Lower lobe of right lung (tissue), 2 donors: ENCODE measurements around the gene ACSM4. TPM values are rescaled to one million over a fixed set of nuclear protein-coding genes. Genes with fewer than 3 reads are reported as not detected.

Source experiments
- ATAC-seq, 2 donors: fragments of 200-7000 bp; cut with Tn5 transposase; one replicate each; pipeline ENCODE4 v1.9.1; 2020 to 2022; ENCODE audit warnings: mild to moderate bottlenecking in 2 of 2, moderate library complexity in 2 of 2
- DNase-seq: peaks from one replicate; pipeline ENCODE4 v3.0.0-alpha.2; 2020
- H3K27ac ChIP-seq: fragments of 200-600 bp; one replicate; pipeline ENCODE4 v1.8.0; 2022
- H3K27me3 ChIP-seq: fragments of 200-600 bp; one replicate; pipeline ENCODE4 v1.8.0; 2022; ENCODE audit warnings: low read depth
- H3K36me3 ChIP-seq: fragments of 200-600 bp; one replicate; pipeline ENCODE4 v1.8.0; 2022; ENCODE audit warnings: mild to moderate bottlenecking
- H3K4me1 ChIP-seq: fragments of 200-600 bp; one replicate; pipeline ENCODE4 v1.8.0; 2022
- H3K4me3 ChIP-seq: fragments of 200-600 bp; one replicate; pipeline ENCODE4 v1.8.0; 2022; ENCODE audit warnings: mild to moderate bottlenecking
- H3K9me3 ChIP-seq: fragments of 200-600 bp; one replicate; pipeline ENCODE4 v1.8.0; 2022
- intact Hi-C: fragments of 100-400 bp; cut with DNase I; formaldehyde crosslinking; loops from one replicate; pipeline ENCODE4 v1.11.0; 2022
- total RNA-seq: library from RNA; stranded (reverse); fragmentation: NEBNext Ultra II Directional; extraction: Animal tissue kit (Norgen Biotek cat#: 25700); gene quantifications from one replicate; pipeline ENCODE4 v1.2.1, GENCODE V29; 2021
- TF ChIP-seq, protein P1 (sequence below): fragments of 200-600 bp; IDR thresholded peaks from one replicate; pipeline ENCODE4 v1.8.0; 2022; ENCODE audit warnings: antibody characterized with exemption, mild to moderate bottlenecking
- donor health status: DM: no; HTN: yes; CAD: no; lungs with severe emphysema.

Gene ACSM4
- total RNA-seq, 1 donor from 2014 or later, result not detected

DNA sequence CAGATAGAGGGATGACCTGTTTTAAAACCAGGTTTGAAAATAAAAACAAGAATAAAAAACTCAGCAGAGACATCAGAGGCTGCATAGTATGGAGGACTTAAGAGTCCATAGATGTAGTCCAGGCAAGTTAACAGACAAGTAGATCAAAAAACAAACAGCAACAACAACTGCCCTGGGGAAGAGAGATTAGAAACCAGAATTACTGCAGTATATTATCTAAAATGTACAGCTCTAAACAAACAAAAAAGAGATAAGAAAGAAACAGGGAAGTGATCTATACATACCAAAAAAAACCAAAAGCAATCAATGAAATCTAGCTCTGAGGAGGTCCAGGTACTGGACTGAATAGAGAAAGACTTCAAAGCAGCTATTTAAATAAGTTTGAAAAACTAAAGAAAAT is 48.8 kb downstream of the ACSM4 start:
- DNase-seq (no peak), ATAC-seq (no peak)
- TF ChIP-seq, protein P1, sequence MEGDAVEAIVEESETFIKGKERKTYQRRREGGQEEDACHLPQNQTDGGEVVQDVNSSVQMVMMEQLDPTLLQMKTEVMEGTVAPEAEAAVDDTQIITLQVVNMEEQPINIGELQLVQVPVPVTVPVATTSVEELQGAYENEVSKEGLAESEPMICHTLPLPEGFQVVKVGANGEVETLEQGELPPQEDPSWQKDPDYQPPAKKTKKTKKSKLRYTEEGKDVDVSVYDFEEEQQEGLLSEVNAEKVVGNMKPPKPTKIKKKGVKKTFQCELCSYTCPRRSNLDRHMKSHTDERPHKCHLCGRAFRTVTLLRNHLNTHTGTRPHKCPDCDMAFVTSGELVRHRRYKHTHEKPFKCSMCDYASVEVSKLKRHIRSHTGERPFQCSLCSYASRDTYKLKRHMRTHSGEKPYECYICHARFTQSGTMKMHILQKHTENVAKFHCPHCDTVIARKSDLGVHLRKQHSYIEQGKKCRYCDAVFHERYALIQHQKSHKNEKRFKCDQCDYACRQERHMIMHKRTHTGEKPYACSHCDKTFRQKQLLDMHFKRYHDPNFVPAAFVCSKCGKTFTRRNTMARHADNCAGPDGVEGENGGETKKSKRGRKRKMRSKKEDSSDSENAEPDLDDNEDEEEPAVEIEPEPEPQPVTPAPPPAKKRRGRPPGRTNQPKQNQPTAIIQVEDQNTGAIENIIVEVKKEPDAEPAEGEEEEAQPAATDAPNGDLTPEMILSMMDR, result no peak
- Histone ChIP-seq H3K36me3 (no peaks in the 10 kb centered on the region), H3K27me3 (no peaks in the 10 kb centered on the region), H3K9me3 (no peaks in the 10 kb centered on the region), H3K4me3 (no peak overlapping the region), H3K27ac (no peak overlapping the region), H3K4me1 (no peaks in the 10 kb centered on the region)
- intact Hi-C loops, result no loop called here

DNA sequence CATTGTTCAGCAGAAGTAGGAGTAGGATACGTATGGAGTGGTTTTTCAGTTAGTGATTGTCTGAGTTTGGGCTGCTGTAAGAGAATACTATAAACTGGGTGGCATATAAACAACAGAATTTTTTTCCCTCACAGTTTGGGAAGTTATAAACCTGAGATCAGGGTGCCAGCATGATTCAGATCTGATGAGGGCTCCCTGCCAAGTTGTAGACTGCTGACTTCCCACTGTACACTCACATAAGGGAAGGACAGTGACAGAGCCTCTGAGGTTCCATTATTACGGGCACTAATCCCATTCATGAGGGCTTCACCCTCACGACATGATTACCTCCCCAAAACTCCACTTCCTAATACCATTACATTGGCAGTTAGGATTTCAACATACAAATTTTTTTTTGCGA is 50.7 kb downstream of the ACSM4 start:
- no peaks in the 10 kb centered on the region for H3K4me1 ChIP-seq
- intact Hi-C loops, result no loop called here
- no peaks in the 10 kb centered on the region for H3K36me3 ChIP-seq
- no peak overlapping the region for H3K27ac ChIP-seq
- H3K4me3 ChIP-seq, result no peak overlapping the region
- no peak for ATAC-seq
- H3K27me3 ChIP-seq, result no peaks in the 10 kb centered on the region
- TF ChIP-seq, protein P1, result no peak
- no peak for DNase-seq
- H3K9me3 ChIP-seq, result no peaks in the 10 kb centered on the region

DNA sequence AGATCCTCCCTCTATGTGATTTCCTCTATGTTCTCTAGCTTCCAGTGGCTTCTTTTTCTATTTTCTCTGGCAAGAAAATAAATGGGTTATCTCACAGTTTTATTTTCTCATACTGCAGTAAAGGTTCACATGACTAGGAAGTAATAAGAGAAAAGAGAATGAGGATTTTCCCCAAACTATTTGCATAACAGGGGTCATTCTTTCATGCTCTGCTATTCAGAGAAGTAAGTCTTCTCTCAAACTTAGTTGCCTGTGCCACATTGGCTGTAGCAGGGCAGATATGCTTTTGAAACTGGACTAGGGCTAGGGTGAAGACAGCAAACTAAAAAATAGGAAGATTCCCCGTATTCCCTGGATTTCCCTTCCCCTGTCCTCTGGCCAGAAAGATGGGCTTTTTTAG is 57.4 kb downstream of the ACSM4 start:
- Histone ChIP-seq H3K27me3 (no peaks in the 10 kb centered on the region), H3K9me3 (peaks cover 5% of the 10 kb centered on the region), H3K4me3 (no peak overlapping the region), H3K36me3 (no peaks in the 10 kb centered on the region), H3K27ac (no peak overlapping the region), H3K4me1 (no peaks in the 10 kb centered on the region)
- TF ChIP-seq, protein P1, result no peak
- intact Hi-C loops, result no loop called here
- ATAC-seq, result no peak
- no peak for DNase-seq

DNA sequence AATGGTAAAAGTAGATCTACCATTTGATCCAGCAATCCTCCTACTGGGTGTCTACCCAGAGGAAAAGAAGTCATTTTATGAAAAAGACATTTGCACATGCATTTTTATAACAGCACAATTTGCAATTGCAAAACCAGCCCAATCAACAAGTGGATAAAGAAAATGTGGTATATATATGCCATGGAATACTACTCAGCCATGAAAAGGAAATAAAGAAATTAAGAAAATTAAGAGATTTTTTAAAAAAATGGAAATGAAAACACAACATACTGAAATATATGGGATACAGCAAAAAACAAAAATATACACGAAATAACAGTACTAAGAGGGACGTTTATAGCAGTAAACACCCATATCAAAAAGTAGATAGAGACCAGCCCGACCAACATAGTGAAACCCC is 58.9 kb downstream of the ACSM4 start:
- DNase-seq, result no peak
- no peaks in the 10 kb centered on the region for H3K4me1 ChIP-seq
- intact Hi-C loops, result no loop called here
- H3K9me3 ChIP-seq, result peaks cover 5% of the 10 kb centered on the region
- H3K27me3 ChIP-seq, result no peaks in the 10 kb centered on the region
- no peak overlapping the region for H3K4me3 ChIP-seq
- ATAC-seq, result no peak
- H3K27ac ChIP-seq, result no peak overlapping the region
- no peaks in the 10 kb centered on the region for H3K36me3 ChIP-seq
- TF ChIP-seq, protein P1, result no peak

DNA sequence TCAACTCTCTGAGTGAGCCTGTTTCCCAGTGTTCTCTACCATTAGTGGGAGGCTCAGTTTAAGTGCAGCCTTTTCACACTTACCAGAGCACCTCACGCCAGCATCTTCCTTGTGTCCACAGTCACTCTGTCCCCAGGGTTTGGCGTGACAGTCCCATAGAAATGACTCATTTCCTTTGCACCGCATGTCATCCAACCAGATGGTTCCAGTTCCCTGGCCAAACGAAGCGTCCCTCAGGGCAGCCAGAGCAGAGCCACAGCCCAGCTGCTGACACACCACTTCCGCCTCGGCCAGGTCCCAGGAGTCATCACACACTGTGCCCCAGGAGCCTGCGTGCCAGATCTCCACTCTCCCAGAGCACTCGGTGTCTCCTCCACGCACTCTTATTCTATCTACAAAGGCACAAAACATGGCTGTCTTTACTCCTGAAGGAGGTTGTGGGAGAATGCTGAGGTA is 65.4 kb downstream of the ACSM4 start:
- intact Hi-C loops, result no loop called here
- no peaks in the 10 kb centered on the region for H3K4me1 ChIP-seq
- no peak overlapping the region for H3K27ac ChIP-seq
- TF ChIP-seq, protein P1, result no peak
- no peaks in the 10 kb centered on the region for H3K36me3 ChIP-seq
- peak; percentile 45 for DNase-seq
- peak in 1 of 2 donors; percentile 13 for ATAC-seq
- no peak overlapping the region for H3K4me3 ChIP-seq
- H3K9me3 ChIP-seq, result no peaks in the 10 kb centered on the region
- no peaks in the 10 kb centered on the region for H3K27me3 ChIP-seq

DNA sequence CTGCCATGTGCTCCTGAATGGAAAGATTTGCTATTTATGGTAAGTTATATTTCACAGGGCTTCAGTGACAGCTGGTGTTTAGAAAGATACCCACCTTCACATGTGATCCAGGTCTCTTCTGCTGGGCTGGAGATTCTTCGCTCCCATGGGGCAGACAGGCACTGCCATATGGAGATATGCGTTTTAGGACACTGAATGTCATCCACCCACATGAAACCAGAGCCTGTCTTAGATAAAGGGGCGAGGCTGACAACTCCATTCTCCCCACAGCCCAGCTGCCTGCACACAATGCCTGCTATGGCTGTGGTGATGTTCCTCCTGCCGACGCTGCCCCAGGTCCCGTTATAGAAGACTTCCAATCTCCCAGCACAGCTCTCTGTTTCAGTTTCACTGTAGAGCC is 69.4 kb downstream of the ACSM4 start:
- DNase-seq (no peak), ATAC-seq (no peak)
- Histone ChIP-seq H3K27ac (no peak overlapping the region), H3K9me3 (no peaks in the 10 kb centered on the region), H3K27me3 (no peaks in the 10 kb centered on the region), H3K36me3 (no peaks in the 10 kb centered on the region), H3K4me3 (no peak overlapping the region), H3K4me1 (no peaks in the 10 kb centered on the region)
- intact Hi-C loops, result no loop called here
- TF ChIP-seq, protein P1, result no peak
